ENCODE data around the gene ABCC11. TPM values are rescaled to one million over a fixed set of nuclear protein-coding genes. Genes with fewer than 3 reads are reported as not detected.

ABCC11 gene
- total RNA-seq, 2 donors from 2014 or later: not detected

DNA sequence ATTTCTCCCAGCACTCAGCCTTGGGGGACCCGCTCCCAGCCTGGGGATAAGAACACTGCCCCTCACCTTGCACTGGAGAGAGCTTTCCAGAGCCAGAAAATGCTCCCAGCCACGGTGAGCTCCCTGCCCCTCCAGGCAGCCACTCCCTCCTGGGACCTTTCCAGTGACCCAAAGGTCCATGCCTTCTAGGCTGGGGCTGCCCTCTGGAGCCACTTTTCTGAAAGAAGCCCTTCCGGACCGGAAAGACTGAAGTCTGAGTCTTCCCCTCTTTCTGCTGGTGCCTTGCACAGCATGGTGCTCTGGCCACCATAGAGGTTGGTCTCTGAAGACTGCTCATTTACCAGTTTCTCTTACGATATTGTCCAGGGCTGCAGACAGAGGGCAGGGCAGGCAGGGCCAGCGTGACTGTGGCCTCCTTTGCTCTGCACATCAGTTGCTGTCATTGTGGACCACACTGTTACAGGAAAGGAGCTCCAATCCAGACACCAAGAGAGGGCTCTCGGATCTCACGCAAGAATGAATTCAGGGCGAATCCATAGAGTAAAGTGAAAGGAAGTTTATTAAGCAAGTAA is 84.4 kb downstream of the ABCC11 start:
- no peaks in the 10 kb centered on the region for H3K36me3 ChIP-seq
- H3K27ac ChIP-seq: no peak overlapping the region
- H3K4me3 ChIP-seq: no peak overlapping the region
- TF ChIP-seq, protein P1, sequence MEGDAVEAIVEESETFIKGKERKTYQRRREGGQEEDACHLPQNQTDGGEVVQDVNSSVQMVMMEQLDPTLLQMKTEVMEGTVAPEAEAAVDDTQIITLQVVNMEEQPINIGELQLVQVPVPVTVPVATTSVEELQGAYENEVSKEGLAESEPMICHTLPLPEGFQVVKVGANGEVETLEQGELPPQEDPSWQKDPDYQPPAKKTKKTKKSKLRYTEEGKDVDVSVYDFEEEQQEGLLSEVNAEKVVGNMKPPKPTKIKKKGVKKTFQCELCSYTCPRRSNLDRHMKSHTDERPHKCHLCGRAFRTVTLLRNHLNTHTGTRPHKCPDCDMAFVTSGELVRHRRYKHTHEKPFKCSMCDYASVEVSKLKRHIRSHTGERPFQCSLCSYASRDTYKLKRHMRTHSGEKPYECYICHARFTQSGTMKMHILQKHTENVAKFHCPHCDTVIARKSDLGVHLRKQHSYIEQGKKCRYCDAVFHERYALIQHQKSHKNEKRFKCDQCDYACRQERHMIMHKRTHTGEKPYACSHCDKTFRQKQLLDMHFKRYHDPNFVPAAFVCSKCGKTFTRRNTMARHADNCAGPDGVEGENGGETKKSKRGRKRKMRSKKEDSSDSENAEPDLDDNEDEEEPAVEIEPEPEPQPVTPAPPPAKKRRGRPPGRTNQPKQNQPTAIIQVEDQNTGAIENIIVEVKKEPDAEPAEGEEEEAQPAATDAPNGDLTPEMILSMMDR (IDR thresholded peaks at IDR 0.05): no peak
- H3K9me3 ChIP-seq: no peaks in the 10 kb centered on the region
- peaks cover 0 to 8% of the 10 kb centered on the region in 2 donors for H3K4me1 ChIP-seq
- DNase-seq (ENCODE audit: low spot score): no peak
- no peaks in the 10 kb centered on the region for H3K27me3 ChIP-seq

DNA sequence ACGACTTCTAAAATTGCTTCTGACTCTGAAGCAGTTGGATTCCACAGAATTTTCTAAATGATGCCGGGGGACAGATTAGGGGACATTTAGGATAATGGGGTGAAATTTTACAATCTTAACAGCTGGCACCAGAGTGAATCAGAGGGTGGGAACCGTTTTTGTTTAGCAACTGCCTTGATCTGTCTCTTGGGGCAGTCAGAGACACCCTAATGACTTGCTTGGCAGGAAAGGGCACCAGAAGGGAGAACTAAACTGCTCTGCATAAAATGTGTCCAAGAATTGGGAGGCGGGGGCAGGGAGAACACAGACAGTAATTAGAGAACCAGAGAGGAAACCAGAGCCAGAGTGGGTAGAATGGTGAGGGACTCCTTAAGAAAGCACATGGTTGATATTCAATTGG is 85.4 kb downstream of the ABCC11 start:
- no peaks in the 10 kb centered on the region for H3K9me3 ChIP-seq
- TF ChIP-seq, protein P1 (IDR thresholded peaks at IDR 0.05): no peak
- no peak overlapping the region for H3K27ac ChIP-seq
- no peak overlapping the region for H3K4me3 ChIP-seq
- H3K27me3 ChIP-seq: no peaks in the 10 kb centered on the region
- peaks cover 0 to 8% of the 10 kb centered on the region in 2 donors for H3K4me1 ChIP-seq
- DNase-seq (ENCODE audit: low spot score): no peak
- no peaks in the 10 kb centered on the region for H3K36me3 ChIP-seq

DNA sequence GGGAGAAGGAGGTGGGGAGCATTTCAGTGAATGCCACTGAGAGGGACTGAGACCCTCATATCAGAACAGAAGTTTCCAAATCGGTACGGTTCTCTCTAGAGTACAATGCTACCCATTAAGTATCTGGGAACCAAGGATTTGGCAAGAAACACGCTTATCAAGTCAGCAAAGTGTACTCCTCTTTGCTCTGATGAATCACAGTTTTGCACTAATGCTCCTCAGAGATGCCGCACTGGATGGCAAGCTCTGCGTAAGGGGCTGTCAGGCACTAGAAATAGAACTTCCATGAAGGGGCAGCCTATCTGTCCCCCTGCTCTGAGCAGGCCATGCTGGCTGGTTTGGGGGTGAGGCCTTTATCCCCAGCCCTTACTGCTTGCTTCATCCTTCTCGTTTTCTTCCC is 86.8 kb downstream of the ABCC11 start:
- Histone ChIP-seq H3K27me3 (no peaks in the 10 kb centered on the region), H3K4me3 (no peak overlapping the region), H3K27ac (no peak overlapping the region), H3K36me3 (no peaks in the 10 kb centered on the region), H3K4me1 (peaks cover 0 to 16% of the 10 kb centered on the region in 2 donors), H3K9me3 (no peaks in the 10 kb centered on the region)
- no peak for DNase-seq (ENCODE audit: low spot score)
- TF ChIP-seq, protein P1 (IDR thresholded peaks at IDR 0.05): no peak

DNA sequence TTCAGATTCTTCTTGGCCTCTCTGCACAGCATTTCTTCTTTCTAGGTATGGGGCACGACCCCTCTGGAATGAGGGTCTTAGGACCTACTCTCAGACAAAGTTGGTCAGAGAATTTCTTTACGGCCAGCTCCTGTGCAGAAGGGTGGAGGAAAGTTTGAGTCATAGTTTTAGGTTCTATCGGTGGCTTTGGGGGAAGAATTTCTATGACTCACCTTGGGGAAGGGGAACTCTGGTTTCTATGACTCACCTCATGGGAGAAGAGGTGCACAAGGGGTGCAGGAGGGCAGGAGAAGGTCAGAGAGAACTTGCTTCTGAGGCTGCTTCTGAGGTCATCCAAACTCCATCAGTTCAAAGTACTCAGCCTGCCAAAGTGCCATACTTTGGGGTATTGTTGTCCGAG is 89.0 kb downstream of the ABCC11 start:
- Histone ChIP-seq H3K27me3 (no peaks in the 10 kb centered on the region), H3K9me3 (no peaks in the 10 kb centered on the region), H3K27ac (no peak overlapping the region), H3K4me3 (no peak overlapping the region), H3K4me1 (peaks cover 0 to 8% of the 10 kb centered on the region in 2 donors), H3K36me3 (no peaks in the 10 kb centered on the region)
- no peak for DNase-seq (ENCODE audit: low spot score)
- TF ChIP-seq, protein P1 (IDR thresholded peaks at IDR 0.05): no peak

DNA sequence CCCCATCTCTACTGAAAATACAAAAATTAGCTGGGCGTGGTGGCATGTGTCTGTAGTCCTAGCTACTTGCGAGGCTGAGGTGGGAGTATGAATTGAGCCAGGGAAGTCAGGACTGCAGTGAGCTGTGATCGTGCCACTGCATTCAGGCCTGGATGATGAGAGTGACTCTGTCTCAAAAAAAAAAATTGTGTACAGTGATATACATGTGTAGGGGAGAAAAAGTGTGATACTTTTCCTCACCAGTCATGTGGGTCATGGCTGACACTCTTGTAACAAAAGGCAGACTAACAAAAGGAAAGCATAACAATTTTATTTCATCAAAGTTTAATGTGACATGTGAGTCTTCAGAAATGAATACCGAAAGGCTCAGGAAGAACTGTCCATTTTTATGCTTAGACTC is 89.5 kb downstream of the ABCC11 start:
- Histone ChIP-seq H3K27ac (no peak overlapping the region), H3K9me3 (no peaks in the 10 kb centered on the region), H3K36me3 (no peaks in the 10 kb centered on the region), H3K4me3 (no peak overlapping the region), H3K27me3 (no peaks in the 10 kb centered on the region), H3K4me1 (peaks cover 0 to 8% of the 10 kb centered on the region in 2 donors)
- DNase-seq (ENCODE audit: low spot score): no peak
- TF ChIP-seq, protein P1 (IDR thresholded peaks at IDR 0.05): no peak

DNA sequence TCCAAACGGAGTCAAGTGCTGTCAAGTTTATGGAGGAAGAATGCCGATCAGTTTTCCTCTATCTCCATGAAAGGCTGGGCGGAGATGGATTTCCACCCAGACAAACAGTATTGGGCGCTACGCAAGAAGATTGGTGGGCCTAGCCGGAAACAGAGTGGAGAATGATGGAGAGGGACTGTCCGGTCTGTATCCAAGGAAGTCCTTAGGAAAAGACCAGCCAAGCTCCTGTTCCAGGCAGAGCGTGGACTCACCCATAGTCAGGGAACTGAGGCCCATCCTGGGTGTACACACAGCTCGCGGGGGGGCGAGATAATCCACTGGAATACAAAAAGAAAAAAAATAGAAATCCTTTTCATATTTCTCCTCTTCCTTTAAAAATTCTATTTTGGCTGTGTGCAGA is 90.0 kb downstream of the ABCC11 start:
- no peaks in the 10 kb centered on the region for H3K9me3 ChIP-seq

More for the DNA sequence above, 90.0 kb downstream of the ABCC11 start:
- H3K27ac ChIP-seq: no peak overlapping the region
- no peaks in the 10 kb centered on the region for H3K27me3 ChIP-seq
- H3K36me3 ChIP-seq: no peaks in the 10 kb centered on the region
- peaks cover 0 to 8% of the 10 kb centered on the region in 2 donors for H3K4me1 ChIP-seq
- TF ChIP-seq, protein P1 (IDR thresholded peaks at IDR 0.05): no peak
- no peak for DNase-seq (ENCODE audit: low spot score)
- H3K4me3 ChIP-seq: no peak overlapping the region
